ENCODE data around the gene COL20A1.

COL20A1 gene

GRCh38 chr20:63363013-63363957 lies 70.3 kb downstream of the COL20A1 start:
- DNase-seq (ENCODE audit: low read depth): no peak

- no peak for DNase-seq (ENCODE audit: low read depth)
Observed at GRCh38 chr20:63363981-63364561, 71.1 kb downstream of the COL20A1 start.

- DNase-seq (ENCODE audit: low read depth): no peak
Observed at GRCh38 chr20:63364801-63365585, 72.0 kb downstream of the COL20A1 start.

GRCh38 chr20:63365601-63366389 lies 72.8 kb downstream of the COL20A1 start:
- DNase-seq (ENCODE audit: low read depth): no peak

GRCh38 chr20:63366390-63367365 lies 73.7 kb downstream of the COL20A1 start:
- DNase-seq (ENCODE audit: low read depth): no peak

- DNase-seq (ENCODE audit: low read depth): no peak
Observed at GRCh38 chr20:63367446-63368055, 74.6 kb downstream of the COL20A1 start.

GRCh38 chr20:63368151-63368550 lies 75.2 kb downstream of the COL20A1 start:
- no peak for DNase-seq (ENCODE audit: low read depth)

GRCh38 chr20:63369024-63369530 lies 76.1 kb downstream of the COL20A1 start:
- DNase-seq (ENCODE audit: low read depth): no peak

- no peak for DNase-seq (ENCODE audit: low read depth)
Observed at GRCh38 chr20:63369724-63370617, 77.0 kb downstream of the COL20A1 start.

GRCh38 chr20:63370618-63371187 lies 77.7 kb downstream of the COL20A1 start:
- DNase-seq (ENCODE audit: low read depth): no peak

- DNase-seq (ENCODE audit: low read depth): no peak
Observed at GRCh38 chr20:63371291-63371865, 78.4 kb downstream of the COL20A1 start.

GRCh38 chr20:63372971-63373885 lies 80.2 kb downstream of the COL20A1 start:
- no peak for DNase-seq (ENCODE audit: low read depth)

- DNase-seq (ENCODE audit: low read depth): no peak
Observed at GRCh38 chr20:63373996-63374395, 81.0 kb downstream of the COL20A1 start.

- no peak for DNase-seq (ENCODE audit: low read depth)
Observed at GRCh38 chr20:63374504-63374903, 81.5 kb downstream of the COL20A1 start.

GRCh38 chr20:63375438-63375837 lies 82.5 kb downstream of the COL20A1 start:
- no peak for DNase-seq (ENCODE audit: low read depth)

- no peak for DNase-seq (ENCODE audit: low read depth)
Observed at GRCh38 chr20:63376283-63377250, 83.6 kb downstream of the COL20A1 start.
